ENCODE measurements around the gene ADD1. TPM values are rescaled to one million over a fixed set of nuclear protein-coding genes. Genes with fewer than 3 reads are reported as not detected.

ADD1 gene
- total RNA-seq: 107 and 134 TPM in 2 replicates

GRCh38 chr4:2843263-2843940 lies at the start of gene ADD1:
Gene ADD1, plus strand, starts transcription at chr4:2843844. Its CDS starts 32,072 bp downstream, at chr4:2875916.

GRCh38 chr4:2963175-2963965 lies 119.7 kb downstream of the ADD1 start, which contains the start of the genes GRK4 and NOP14:
Gene GRK4, plus strand, starts transcription at chr4:2963571. Its CDS starts 500 bp downstream, at chr4:2964071.
Gene NOP14, minus strand, starts transcription at chr4:2963406. Its CDS starts 87 bp downstream, at chr4:2963319.

Other genes starting within 250 kb of the ADD1 start
- gene TNIP2, start 87.5 kb upstream of the ADD1 start, total RNA-seq: 48.2 and 62.9 TPM in 2 replicates
- gene SH3BP2, start 50.8 kb upstream of the ADD1 start, total RNA-seq: 7.9 and 13.2 TPM in 2 replicates
- 17.8 and 38.9 TPM in 2 replicates for gene NOP14, start 119.6 kb downstream of the ADD1 start, total RNA-seq
- gene GRK4, start 119.7 kb downstream of the ADD1 start, total RNA-seq: 3.5 and 5.9 TPM in 2 replicates
- not detected in 2 replicates for gene HTT-AS, start 230.7 kb downstream of the ADD1 start, total RNA-seq
- gene HTT, start 230.8 kb downstream of the ADD1 start, total RNA-seq: 35.9 and 42.3 TPM in 2 replicates